ENCODE measurements around the gene AKR1D1.
"Not testable (repeated sequence)": the region's sequence is repeated elsewhere in the genome, so short reads cannot be mapped to it uniquely, and the experiment has no call there.

GRCh38 chr7:138146221-138146620, 70.0 kb downstream of the AKR1D1 start:
- TF ChIP-seq, protein P1, sequence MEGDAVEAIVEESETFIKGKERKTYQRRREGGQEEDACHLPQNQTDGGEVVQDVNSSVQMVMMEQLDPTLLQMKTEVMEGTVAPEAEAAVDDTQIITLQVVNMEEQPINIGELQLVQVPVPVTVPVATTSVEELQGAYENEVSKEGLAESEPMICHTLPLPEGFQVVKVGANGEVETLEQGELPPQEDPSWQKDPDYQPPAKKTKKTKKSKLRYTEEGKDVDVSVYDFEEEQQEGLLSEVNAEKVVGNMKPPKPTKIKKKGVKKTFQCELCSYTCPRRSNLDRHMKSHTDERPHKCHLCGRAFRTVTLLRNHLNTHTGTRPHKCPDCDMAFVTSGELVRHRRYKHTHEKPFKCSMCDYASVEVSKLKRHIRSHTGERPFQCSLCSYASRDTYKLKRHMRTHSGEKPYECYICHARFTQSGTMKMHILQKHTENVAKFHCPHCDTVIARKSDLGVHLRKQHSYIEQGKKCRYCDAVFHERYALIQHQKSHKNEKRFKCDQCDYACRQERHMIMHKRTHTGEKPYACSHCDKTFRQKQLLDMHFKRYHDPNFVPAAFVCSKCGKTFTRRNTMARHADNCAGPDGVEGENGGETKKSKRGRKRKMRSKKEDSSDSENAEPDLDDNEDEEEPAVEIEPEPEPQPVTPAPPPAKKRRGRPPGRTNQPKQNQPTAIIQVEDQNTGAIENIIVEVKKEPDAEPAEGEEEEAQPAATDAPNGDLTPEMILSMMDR (IDR thresholded peaks at IDR 0.05 in 4 of 5, conservative IDR thresholded peaks at IDR 0.05 in 1 of 5), result not testable (repeated sequence)
- not testable (repeated sequence) for TF ChIP-seq POLR2A (IDR thresholded peaks at IDR 0.05)

All from gastrocnemius medialis (tissue), 4 donors.